AG09309 (cell line): Measurements from ENCODE around the gene SLC35B3.
"Not testable (repeated sequence)": the region's sequence is repeated elsewhere in the genome, so short reads cannot be mapped to it uniquely, and the experiment has no call there.

Experiments used
- DNase-seq: peaks from one replicate; pipeline ENCODE4 v3.0.0-alpha.2; 2010; ENCODE audit warnings: low read depth
- H3K4me3 ChIP-seq: 2 replicates; pipeline ENCODE4 v1.5.1; 2011; ENCODE audit warnings: mild to moderate bottlenecking, low read depth, low read length, moderate library complexity; ENCODE audit not compliant: control insufficient read depth
- TF ChIP-seq, protein P1 (sequence below): IDR thresholded peaks from 2 replicates; pipeline ENCODE4 v1.5.1; 2011; ENCODE audit warnings: mild to moderate bottlenecking, low read depth, low read length, inconsistent platforms; ENCODE audit not compliant: insufficient read depth, control insufficient read depth; ENCODE audit errors: missing control alignments

The SLC35B3 gene

DNA sequence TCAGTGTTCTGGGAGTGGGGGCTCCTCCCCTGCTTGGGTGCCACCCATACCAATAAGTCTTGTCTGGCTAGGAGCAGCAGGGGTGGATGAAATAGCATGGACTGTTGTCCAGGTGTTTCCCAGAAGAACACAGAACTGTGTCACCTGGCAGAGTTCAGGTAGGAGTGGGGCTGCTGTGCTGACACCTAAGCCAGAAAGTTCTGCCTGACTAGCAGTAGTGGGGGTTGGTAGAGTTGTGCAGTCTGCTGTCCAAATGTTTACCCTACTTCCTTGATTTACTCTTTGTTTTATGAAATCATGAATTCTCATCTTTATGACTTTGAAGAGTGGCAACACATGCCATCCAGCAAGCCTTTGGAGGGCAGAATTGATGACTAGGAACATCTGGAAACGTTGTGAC is 27.3 kb upstream of the SLC35B3 start:
- no peak overlapping the region for H3K4me3 ChIP-seq
- no peak for DNase-seq
- TF ChIP-seq, protein P1, sequence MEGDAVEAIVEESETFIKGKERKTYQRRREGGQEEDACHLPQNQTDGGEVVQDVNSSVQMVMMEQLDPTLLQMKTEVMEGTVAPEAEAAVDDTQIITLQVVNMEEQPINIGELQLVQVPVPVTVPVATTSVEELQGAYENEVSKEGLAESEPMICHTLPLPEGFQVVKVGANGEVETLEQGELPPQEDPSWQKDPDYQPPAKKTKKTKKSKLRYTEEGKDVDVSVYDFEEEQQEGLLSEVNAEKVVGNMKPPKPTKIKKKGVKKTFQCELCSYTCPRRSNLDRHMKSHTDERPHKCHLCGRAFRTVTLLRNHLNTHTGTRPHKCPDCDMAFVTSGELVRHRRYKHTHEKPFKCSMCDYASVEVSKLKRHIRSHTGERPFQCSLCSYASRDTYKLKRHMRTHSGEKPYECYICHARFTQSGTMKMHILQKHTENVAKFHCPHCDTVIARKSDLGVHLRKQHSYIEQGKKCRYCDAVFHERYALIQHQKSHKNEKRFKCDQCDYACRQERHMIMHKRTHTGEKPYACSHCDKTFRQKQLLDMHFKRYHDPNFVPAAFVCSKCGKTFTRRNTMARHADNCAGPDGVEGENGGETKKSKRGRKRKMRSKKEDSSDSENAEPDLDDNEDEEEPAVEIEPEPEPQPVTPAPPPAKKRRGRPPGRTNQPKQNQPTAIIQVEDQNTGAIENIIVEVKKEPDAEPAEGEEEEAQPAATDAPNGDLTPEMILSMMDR, result no peak

DNA sequence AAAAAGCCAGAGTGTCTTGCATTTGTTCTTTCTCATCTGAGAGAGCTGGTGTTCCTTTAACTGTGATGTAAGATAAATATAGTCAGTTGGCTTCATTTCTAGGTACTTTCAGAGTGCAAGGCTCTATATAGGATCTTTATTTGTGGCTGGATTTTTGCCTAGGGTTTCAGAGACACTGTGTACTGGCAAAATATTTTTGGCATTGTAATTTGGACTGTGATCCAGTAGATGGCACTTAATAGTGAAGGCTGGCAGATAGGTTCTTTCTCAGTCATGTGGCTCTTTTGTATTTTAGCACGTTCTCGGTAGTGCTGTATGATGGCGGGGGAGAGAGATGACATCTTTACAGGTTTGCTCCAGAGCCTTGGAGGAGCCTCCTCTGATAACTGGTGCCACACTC is 26.8 kb upstream of the SLC35B3 start:
- DNase-seq, result no peak
- TF ChIP-seq, protein P1, result no peak
- no peak overlapping the region for H3K4me3 ChIP-seq

DNA sequence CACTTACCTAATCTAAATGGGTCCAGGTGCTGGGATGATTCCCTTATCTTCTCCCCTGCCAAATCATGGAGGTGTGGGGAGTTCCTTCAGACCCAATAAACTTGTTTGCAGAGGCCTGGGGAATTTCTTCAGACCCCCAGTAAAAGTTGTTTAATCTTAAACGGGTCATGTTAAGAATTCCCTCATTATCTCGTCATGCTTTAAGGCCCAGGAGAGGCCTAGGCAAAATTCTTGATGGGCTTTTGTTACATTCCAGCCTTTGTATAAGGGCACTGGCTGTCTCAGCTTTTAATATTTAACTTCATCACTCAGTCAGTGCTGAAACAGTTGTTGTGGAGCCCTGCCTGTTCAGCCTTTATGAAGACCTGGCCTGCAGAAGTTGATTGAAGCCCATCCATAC is 11.0 kb upstream of the SLC35B3 start:
- no peak for DNase-seq
- no peak overlapping the region for H3K4me3 ChIP-seq
- TF ChIP-seq, protein P1, result no peak

DNA sequence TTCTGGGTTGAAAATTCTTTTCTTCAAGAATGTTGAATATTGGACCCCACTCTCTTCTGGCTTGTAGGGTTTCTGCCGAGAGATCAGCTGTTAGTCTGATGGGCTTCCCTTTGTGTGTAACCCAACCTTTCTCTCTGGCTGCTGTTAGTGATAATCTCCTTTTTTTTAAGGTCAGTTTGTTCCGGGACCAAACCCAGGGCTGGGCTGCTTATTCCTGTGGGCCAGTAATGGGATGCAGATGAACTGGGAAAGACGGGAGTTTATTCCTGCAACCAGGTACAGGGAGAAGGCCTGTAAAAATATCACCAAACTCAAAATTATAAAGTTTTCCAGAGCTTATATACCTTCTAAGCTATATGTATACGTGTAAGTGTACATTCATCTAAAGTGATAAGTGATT is 10.6 kb upstream of the SLC35B3 start:
- not testable (repeated sequence) for H3K4me3 ChIP-seq, DNase-seq

DNA sequence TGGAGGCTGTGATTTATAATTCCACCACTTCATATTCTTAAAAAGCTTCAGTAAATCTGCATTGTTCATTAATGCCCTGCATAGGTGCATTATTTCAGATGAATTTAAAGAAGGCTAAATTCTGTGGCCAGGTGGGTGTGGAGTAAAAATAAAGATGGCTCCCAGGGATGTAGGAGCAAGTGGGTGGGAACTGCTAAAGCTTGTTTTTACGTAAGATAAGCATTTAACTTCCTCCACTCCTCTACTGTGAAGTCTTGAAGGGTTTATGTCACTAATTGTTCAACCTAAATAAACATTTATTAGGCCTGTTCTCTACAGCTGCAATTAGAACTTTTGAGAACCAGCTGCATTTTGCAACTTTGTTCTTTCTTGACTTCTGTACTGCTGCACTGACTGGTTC is 6.8 kb upstream of the SLC35B3 start:
- no peak overlapping the region for H3K4me3 ChIP-seq
- TF ChIP-seq, protein P1, result no peak
- no peak for DNase-seq

DNA sequence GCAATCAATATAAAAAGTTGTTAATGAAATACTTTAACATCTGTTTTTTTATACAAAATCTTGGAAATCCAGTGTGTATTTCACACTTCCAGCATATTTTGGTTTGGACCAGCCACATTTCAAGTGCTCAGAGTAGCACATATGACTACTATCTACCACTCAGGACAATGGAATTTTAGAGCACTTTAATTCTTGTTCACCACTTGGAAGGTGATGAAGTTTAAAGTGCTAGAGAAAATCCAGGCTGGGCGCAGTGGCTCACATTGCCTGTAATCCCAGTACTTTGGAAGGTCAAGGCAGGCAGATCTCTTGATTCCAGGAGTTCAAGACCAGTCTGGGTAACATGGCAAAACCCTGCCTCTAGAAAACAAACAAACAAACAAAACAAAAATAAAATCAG is 6.1 kb upstream of the SLC35B3 start:
- no peak for DNase-seq
- TF ChIP-seq, protein P1, result no peak
- no peak overlapping the region for H3K4me3 ChIP-seq

DNA sequence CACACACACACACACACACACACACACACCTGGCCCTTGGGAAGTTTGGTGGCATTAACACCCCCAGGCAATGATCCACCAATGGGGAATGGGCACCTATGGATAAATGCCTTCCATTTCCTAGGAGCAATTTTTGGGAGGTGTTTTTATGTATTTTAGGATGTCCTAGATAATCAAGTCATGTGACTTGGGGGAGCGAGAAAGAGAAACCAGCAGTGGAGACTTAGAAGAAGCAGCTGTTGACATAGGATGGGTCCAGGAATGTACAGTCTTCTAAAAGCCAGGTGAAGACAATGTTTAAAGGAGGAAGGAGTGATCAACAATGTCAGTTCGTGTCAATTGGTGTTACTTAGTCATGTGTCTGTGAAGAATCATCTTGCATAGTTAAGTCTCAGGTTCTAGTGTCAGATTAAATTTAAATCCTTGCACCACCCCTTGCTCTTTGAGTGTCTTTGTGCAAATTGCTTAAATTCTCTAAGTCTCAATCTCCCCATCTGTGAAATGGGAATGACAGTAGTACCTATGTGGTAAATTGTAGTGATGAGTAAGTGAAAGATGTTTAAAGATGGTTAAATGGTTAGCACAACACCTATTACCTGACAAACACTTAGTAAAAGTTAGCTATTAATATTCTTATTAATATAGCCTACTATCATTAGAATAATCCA is 4.4 kb upstream of the SLC35B3 start:
- H3K4me3 ChIP-seq, result no peak overlapping the region
- no peak for DNase-seq
- TF ChIP-seq, protein P1, result no peak
